Measurements from ENCODE around the gene CDH12. TPM values are rescaled to one million over a fixed set of nuclear protein-coding genes. Genes with fewer than 3 reads are reported as not detected.

Gene CDH12
- total and polyA plus RNA-seq, 2 donors (not counting 3 experiments of a cell fraction or from before 2014, with no cell fraction given): 0.03 TPM; not detected in 1

GRCh38 chr5:22780756-22781155 lies 72.4 kb downstream of the CDH12 start:
- TF ChIP-seq, protein P1, sequence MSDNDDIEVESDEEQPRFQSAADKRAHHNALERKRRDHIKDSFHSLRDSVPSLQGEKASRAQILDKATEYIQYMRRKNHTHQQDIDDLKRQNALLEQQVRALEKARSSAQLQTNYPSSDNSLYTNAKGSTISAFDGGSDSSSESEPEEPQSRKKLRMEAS (IDR thresholded peaks at IDR 0.05; ENCODE audit: insufficient read depth, insufficient read length): no peak
- TF ChIP-seq MYC (IDR thresholded peaks at IDR 0.05; ENCODE audit: low read depth, low read length) (no peak), POLR2A (IDR thresholded peaks at IDR 0.05; ENCODE audit: low read depth, low read length) (no peak), GATA2 (IDR thresholded peaks at IDR 0.05; ENCODE audit: insufficient read depth, insufficient read length, low read depth, low read length) (no peak), JUN (IDR thresholded peaks at IDR 0.05; ENCODE audit: borderline replicate concordance, insufficient read depth, insufficient read length, low read depth) (no peak), POLR2AphosphoS5 (IDR thresholded peaks at IDR 0.05; ENCODE audit: insufficient read depth, low read depth, low read length) (no peak), FOS (IDR thresholded peaks at IDR 0.05; ENCODE audit: borderline replicate concordance, insufficient read depth, low read length) (no peak), EZH2 (IDR thresholded peaks at IDR 0.05; ENCODE audit: borderline replicate concordance, low read depth, low read length, severe bottlenecking) (no peak)
- TF ChIP-seq, protein P2, sequence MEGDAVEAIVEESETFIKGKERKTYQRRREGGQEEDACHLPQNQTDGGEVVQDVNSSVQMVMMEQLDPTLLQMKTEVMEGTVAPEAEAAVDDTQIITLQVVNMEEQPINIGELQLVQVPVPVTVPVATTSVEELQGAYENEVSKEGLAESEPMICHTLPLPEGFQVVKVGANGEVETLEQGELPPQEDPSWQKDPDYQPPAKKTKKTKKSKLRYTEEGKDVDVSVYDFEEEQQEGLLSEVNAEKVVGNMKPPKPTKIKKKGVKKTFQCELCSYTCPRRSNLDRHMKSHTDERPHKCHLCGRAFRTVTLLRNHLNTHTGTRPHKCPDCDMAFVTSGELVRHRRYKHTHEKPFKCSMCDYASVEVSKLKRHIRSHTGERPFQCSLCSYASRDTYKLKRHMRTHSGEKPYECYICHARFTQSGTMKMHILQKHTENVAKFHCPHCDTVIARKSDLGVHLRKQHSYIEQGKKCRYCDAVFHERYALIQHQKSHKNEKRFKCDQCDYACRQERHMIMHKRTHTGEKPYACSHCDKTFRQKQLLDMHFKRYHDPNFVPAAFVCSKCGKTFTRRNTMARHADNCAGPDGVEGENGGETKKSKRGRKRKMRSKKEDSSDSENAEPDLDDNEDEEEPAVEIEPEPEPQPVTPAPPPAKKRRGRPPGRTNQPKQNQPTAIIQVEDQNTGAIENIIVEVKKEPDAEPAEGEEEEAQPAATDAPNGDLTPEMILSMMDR (IDR thresholded peaks at IDR 0.05; ENCODE audit: extremely low read depth in 1 of 2, insufficient read depth in 1 of 2, low read depth in 1 of 2, low read length in 2 of 2): no peak
- Histone ChIP-seq H3K27me3 (ENCODE audit: control insufficient read depth in 2 of 2, insufficient read depth in 2 of 2, low read length in 2 of 2) (no peaks in the 10 kb centered on the region), H3K4me1 (ENCODE audit: control insufficient read depth, extremely low read depth, insufficient read depth, low read length) (no peaks in the 10 kb centered on the region), H3K4me2 (ENCODE audit: insufficient read depth, low read length) (no peak overlapping the region), H3K9me3 (replicated peaks; ENCODE audit: control insufficient read depth, insufficient read depth, low read length) (no peaks in the 10 kb centered on the region), H3K9ac (replicated peaks; ENCODE audit: extremely low read depth, insufficient read depth, low read length) (no peak overlapping the region), H4K20me1 (replicated peaks; ENCODE audit: control insufficient read depth, extremely low read depth, insufficient read depth, low read length) (no peaks in the 10 kb centered on the region), H3K79me2 (ENCODE audit: control insufficient read depth, insufficient read depth, low read length) (no peaks in the 10 kb centered on the region), H3K27ac (ENCODE audit: insufficient read depth, low read depth, low read length) (no peak overlapping the region), H3K4me3 (replicated peaks in 1 of 3; ENCODE audit: insufficient read depth in 1 of 3, low read depth in 1 of 3, low read length in 3 of 3) (no peak overlapping the region), H2AFZ (ENCODE audit: low read depth, low read length) (no peak overlapping the region), H3K36me3 (ENCODE audit: control insufficient read depth in 2 of 2, extremely low read depth in 1 of 2, insufficient read depth in 2 of 2, low read length in 2 of 2) (no peaks in the 10 kb centered on the region), H3K9me1 (replicated peaks; ENCODE audit: control insufficient read depth, extremely low read depth, insufficient read depth, low read length) (no peaks in the 10 kb centered on the region)
- ChIA-PET CTCF (no interaction called here), POLR2A (no interaction called here)
- intact Hi-C loops (cut with micrococcal nuclease): no loop called here
- FAIRE-seq (no peak), DNase-seq (ENCODE audit: low read depth, low spot score) (no peak)
- dilution Hi-C loops (cut with MboI; ENCODE audit: extremely low pct_ligation_motif_present, low sequenced_read_pairs): no loop called here
- no TSS peak for BruUV-seq (replicated peaks)

Data from endothelial cell of umbilical vein (primary cell).